SH-SY5Y (cell line): ENCODE results near the gene PTPRM.

Experiments
- GATA2 ChIP-seq: IDR thresholded peaks from 2 replicates; pipeline ENCODE4 v1.6.1; 2011; ENCODE audit warnings: mild to moderate bottlenecking, low read depth, low read length
- GATA3 ChIP-seq: IDR thresholded peaks from 2 replicates; pipeline ENCODE4 v1.6.1; 2011; ENCODE audit warnings: low read depth, mild to moderate bottlenecking, low read length, moderate library complexity

DNA sequence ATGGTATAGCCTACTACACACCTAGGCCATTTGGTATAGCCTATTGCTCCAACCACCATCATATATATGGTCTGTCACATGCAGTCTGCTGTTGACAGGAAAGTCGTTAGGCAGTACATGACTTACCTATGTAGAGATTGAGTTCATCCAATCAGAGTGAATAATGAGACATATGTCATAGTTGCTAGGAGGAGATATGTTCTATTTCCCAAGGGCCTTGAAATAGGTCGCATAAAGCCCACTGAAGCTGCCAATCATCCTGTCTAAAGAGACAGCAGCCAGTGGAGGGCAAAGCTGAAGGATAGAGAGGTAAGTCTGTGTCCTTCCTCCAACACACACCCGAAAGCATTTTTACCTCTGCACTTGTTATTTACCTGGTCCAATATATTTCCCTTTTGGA, 263.4 kb downstream of the PTPRM start:
- TF ChIP-seq GATA2 (no peak), GATA3 (no peak)
